Liver (tissue), 9 donors: ENCODE results near the gene MARCHF11. TPM values are rescaled to one million over a fixed set of nuclear protein-coding genes. Genes with fewer than 3 reads are reported as not detected.

ENCODE experiments used
- DNase-seq: peaks from one replicate; pipeline ENCODE4 v3.0.0-alpha.2; 2017; ENCODE audit warnings: low spot score
- H3K27ac ChIP-seq, 2 donors: one replicate each; pipeline ENCODE4 v1.7.0; 2013; ENCODE audit warnings: inconsistent platforms in 2 of 2, low read length in 2 of 2, control low read depth in 1 of 2, low read depth in 1 of 2, mild to moderate bottlenecking in 1 of 2
- H3K27me3 ChIP-seq, 4 donors: one replicate each; pipeline versions ENCODE4 v1.6.1 to v1.7.0; 2013; ENCODE audit warnings: low read length in 3 of 4, inconsistent platforms in 1 of 4, mild to moderate bottlenecking in 1 of 4, moderate library complexity in 1 of 4; ENCODE audit not compliant: control insufficient read depth in 4 of 4, insufficient read depth in 4 of 4
- H3K36me3 ChIP-seq, 4 donors: one replicate each; pipeline versions ENCODE4 v1.6.1 to v1.7.0; 2013; ENCODE audit warnings: low read length in 3 of 4, mild to moderate bottlenecking in 3 of 4, low read depth in 1 of 4, moderate library complexity in 1 of 4; ENCODE audit not compliant: control insufficient read depth in 4 of 4, insufficient read depth in 3 of 4
- H3K4me1 ChIP-seq, 4 donors: one replicate each; pipeline versions ENCODE4 v1.6.1 to v1.7.0; 2013; ENCODE audit warnings: low read length in 3 of 4, mild to moderate bottlenecking in 3 of 4, moderate library complexity in 1 of 4; ENCODE audit not compliant: control insufficient read depth in 4 of 4, insufficient read depth in 4 of 4
- H3K4me3 ChIP-seq, 3 donors: one replicate each; pipeline versions ENCODE4 v1.6.1 to v1.7.0; 2013; ENCODE audit warnings: low read length in 3 of 3, control low read depth in 1 of 3, low read depth in 1 of 3, mild to moderate bottlenecking in 1 of 3
- H3K9ac ChIP-seq, 2 donors: one replicate each; pipeline ENCODE4 v1.7.0; 2013; ENCODE audit warnings: low read length in 2 of 2, mild to moderate bottlenecking in 2 of 2, moderate library complexity in 2 of 2, control low read depth in 1 of 2, low read depth in 1 of 2
- H3K9me3 ChIP-seq, 4 donors: one replicate each; pipeline versions ENCODE4 v1.6.1 to v1.7.0; 2013; ENCODE audit warnings: low read length in 3 of 4; ENCODE audit not compliant: control insufficient read depth in 4 of 4
- FOXA1 ChIP-seq: IDR thresholded peaks from 2 replicates; pipeline ENCODE4 v1.6.1; 2016; ENCODE audit warnings: antibody characterized with exemption
- FOXA2 ChIP-seq: IDR thresholded peaks from 2 replicates; pipeline ENCODE4 v1.6.1; 2016; ENCODE audit warnings: antibody characterized with exemption
- GABPA ChIP-seq, 2 donors: IDR thresholded peaks in 1 of 2; conservative IDR thresholded peaks in 1 of 2; 2 replicates each; pipeline ENCODE4 v1.6.1; 2016; ENCODE audit warnings: antibody characterized with exemption in 2 of 2, mild to moderate bottlenecking in 1 of 2, moderate library complexity in 1 of 2
- HNF4A ChIP-seq, 2 donors: conservative IDR thresholded peaks; 2 replicates each; pipeline ENCODE4 v1.6.1; 2016; ENCODE audit warnings: antibody characterized with exemption in 2 of 2, mild to moderate bottlenecking in 2 of 2
- HNF4G ChIP-seq: IDR thresholded peaks from 2 replicates; pipeline ENCODE4 v1.6.1; 2016; ENCODE audit warnings: antibody characterized with exemption
- JUND ChIP-seq, 2 donors: IDR thresholded peaks; 2 replicates each; pipeline ENCODE4 v1.6.1; 2016; ENCODE audit warnings: antibody characterized with exemption in 2 of 2
- NR2F2 ChIP-seq: IDR thresholded peaks from 2 replicates; pipeline ENCODE4 v1.6.1; 2016; ENCODE audit warnings: antibody characterized with exemption
- RAD21 ChIP-seq, 2 donors: IDR thresholded peaks; 2 replicates each; pipeline ENCODE4 v1.6.1; 2016; ENCODE audit warnings: antibody characterized with exemption in 2 of 2, mild to moderate bottlenecking in 2 of 2
- RXRA ChIP-seq, 2 donors: IDR thresholded peaks; 2 replicates each; pipeline ENCODE4 v1.6.1; 2017 to 2018; ENCODE audit warnings: antibody characterized with exemption in 2 of 2, mild to moderate bottlenecking in 1 of 2
- SP1 ChIP-seq: IDR thresholded peaks from 2 replicates; pipeline ENCODE4 v1.6.1; 2018; ENCODE audit warnings: antibody characterized with exemption, mild to moderate bottlenecking
- TAF1 ChIP-seq: conservative IDR thresholded peaks from 2 replicates; pipeline ENCODE4 v1.6.1; 2016; ENCODE audit warnings: antibody characterized with exemption, mild to moderate bottlenecking
- YY1 ChIP-seq: IDR thresholded peaks from 2 replicates; pipeline ENCODE4 v1.6.1; 2016; ENCODE audit warnings: antibody characterized with exemption, mild to moderate bottlenecking
- WGBS: extraction: QIAGEN DNeasy Blood & Tissue Kit; methylation state at CpG from one replicate; pipeline ENCODE4 v1.1.7; 2013; 5-methylcytosine and 5-hydroxymethylcytosine counted together
- polyA plus RNA-seq, 2 donors: library from polyadenylated mRNA; stranded (reverse) in 1 of 2; unstranded in 1 of 2; fragments of 200-250 nt in 1 of 2; fragments of >200 nt in 1 of 2; fragmentation: Nextera tagmentation in 1 of 2; extraction: Ambion mirVana in 1 of 2; gene quantifications; one replicate each; pipeline versions ENCODE4 v1.2.1 to v1.2.3, GENCODE V29; 2013 to 2015
- total RNA-seq, 2 donors: library from RNA; depleted of rRNA; stranded (reverse); fragments of >200 nt; gene quantifications; one replicate each; pipeline ENCODE4 v1.2.3, GENCODE V29; 2014
- TF ChIP-seq, protein P1 (sequence below): IDR thresholded peaks from 2 replicates; pipeline ENCODE4 v1.6.1; 2016; ENCODE audit warnings: antibody characterized with exemption, mild to moderate bottlenecking
- TF ChIP-seq, protein P2 (sequence below): IDR thresholded peaks from 2 replicates; pipeline ENCODE4 v1.6.1; 2016; ENCODE audit warnings: antibody characterized with exemption
- TF ChIP-seq, protein P3 (sequence below): IDR thresholded peaks from 2 replicates; pipeline ENCODE4 v1.6.1; 2016; ENCODE audit warnings: antibody characterized with exemption
- TF ChIP-seq, protein P4 (sequence below): fragments of 150-350 bp; IDR thresholded peaks from 2 replicates; pipeline ENCODE4 v1.5.1; 2017; ENCODE audit warnings: improper control_type of control experiment, low read depth, low read length; ENCODE audit not compliant: missing input control
- donor health status: healthy.
- donor health status: healthy.
- donor health status: healthy.
- donor health status: healthy.
- donor health status: healthy.

Gene MARCHF11
- total and polyA plus RNA-seq, 4 donors = 0.05 TPM; not detected in 3

DNA sequence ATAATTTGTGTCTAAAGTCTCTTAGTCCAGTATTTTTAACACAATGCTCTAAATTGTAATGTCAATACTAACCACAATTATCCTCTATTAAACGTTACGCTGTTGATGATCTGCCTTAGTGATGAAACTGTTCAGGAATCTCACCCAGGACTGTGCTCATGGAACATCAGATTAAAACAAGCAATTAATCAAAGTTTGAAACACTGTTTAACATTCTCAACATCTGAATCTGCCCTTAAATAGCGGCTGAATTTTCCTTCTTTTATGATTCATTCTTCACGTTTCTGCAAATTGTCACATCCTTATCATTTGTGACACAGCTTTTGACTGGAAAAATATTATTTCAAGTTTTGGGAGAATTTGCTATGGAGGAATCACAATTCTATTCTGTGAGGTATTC lies 113.8 kb downstream of the MARCHF11 start:
- no peaks in the 10 kb centered on the region for H3K9me3 ChIP-seq
- H3K4me3 ChIP-seq = no peak overlapping the region
- H3K4me1 ChIP-seq = no peaks in the 10 kb centered on the region
- TF ChIP-seq HNF4A (conservative IDR thresholded peaks at IDR 0.05) = no peak
- TF ChIP-seq, protein P1, sequence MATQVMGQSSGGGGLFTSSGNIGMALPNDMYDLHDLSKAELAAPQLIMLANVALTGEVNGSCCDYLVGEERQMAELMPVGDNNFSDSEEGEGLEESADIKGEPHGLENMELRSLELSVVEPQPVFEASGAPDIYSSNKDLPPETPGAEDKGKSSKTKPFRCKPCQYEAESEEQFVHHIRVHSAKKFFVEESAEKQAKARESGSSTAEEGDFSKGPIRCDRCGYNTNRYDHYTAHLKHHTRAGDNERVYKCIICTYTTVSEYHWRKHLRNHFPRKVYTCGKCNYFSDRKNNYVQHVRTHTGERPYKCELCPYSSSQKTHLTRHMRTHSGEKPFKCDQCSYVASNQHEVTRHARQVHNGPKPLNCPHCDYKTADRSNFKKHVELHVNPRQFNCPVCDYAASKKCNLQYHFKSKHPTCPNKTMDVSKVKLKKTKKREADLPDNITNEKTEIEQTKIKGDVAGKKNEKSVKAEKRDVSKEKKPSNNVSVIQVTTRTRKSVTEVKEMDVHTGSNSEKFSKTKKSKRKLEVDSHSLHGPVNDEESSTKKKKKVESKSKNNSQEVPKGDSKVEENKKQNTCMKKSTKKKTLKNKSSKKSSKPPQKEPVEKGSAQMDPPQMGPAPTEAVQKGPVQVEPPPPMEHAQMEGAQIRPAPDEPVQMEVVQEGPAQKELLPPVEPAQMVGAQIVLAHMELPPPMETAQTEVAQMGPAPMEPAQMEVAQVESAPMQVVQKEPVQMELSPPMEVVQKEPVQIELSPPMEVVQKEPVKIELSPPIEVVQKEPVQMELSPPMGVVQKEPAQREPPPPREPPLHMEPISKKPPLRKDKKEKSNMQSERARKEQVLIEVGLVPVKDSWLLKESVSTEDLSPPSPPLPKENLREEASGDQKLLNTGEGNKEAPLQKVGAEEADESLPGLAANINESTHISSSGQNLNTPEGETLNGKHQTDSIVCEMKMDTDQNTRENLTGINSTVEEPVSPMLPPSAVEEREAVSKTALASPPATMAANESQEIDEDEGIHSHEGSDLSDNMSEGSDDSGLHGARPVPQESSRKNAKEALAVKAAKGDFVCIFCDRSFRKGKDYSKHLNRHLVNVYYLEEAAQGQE = no peak
- no peak for TF ChIP-seq NR2F2
- TF ChIP-seq, protein P2, sequence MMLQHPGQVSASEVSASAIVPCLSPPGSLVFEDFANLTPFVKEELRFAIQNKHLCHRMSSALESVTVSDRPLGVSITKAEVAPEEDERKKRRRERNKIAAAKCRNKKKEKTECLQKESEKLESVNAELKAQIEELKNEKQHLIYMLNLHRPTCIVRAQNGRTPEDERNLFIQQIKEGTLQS = no peak
- TF ChIP-seq, protein P3, sequence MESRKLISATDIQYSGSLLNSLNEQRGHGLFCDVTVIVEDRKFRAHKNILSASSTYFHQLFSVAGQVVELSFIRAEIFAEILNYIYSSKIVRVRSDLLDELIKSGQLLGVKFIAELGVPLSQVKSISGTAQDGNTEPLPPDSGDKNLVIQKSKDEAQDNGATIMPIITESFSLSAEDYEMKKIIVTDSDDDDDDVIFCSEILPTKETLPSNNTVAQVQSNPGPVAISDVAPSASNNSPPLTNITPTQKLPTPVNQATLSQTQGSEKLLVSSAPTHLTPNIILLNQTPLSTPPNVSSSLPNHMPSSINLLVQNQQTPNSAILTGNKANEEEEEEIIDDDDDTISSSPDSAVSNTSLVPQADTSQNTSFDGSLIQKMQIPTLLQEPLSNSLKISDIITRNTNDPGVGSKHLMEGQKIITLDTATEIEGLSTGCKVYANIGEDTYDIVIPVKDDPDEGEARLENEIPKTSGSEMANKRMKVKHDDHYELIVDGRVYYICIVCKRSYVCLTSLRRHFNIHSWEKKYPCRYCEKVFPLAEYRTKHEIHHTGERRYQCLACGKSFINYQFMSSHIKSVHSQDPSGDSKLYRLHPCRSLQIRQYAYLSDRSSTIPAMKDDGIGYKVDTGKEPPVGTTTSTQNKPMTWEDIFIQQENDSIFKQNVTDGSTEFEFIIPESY = no peak
- TF ChIP-seq TAF1 = no peak
- TF ChIP-seq GABPA (IDR thresholded peaks at IDR 0.05 in 1 of 2, conservative IDR thresholded peaks at IDR 0.05 in 1 of 2) = no peak
- TF ChIP-seq FOXA1 = no peak
- TF ChIP-seq, protein P4, sequence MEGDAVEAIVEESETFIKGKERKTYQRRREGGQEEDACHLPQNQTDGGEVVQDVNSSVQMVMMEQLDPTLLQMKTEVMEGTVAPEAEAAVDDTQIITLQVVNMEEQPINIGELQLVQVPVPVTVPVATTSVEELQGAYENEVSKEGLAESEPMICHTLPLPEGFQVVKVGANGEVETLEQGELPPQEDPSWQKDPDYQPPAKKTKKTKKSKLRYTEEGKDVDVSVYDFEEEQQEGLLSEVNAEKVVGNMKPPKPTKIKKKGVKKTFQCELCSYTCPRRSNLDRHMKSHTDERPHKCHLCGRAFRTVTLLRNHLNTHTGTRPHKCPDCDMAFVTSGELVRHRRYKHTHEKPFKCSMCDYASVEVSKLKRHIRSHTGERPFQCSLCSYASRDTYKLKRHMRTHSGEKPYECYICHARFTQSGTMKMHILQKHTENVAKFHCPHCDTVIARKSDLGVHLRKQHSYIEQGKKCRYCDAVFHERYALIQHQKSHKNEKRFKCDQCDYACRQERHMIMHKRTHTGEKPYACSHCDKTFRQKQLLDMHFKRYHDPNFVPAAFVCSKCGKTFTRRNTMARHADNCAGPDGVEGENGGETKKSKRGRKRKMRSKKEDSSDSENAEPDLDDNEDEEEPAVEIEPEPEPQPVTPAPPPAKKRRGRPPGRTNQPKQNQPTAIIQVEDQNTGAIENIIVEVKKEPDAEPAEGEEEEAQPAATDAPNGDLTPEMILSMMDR = no peak
- DNase-seq = no peak
- no peak overlapping the region for H3K27ac ChIP-seq
- no peak overlapping the region for H3K9ac ChIP-seq
- no peaks in the 10 kb centered on the region for H3K36me3 ChIP-seq
- 68% methylated on average over 4 of the region's 4 CpGs for WGBS
- H3K27me3 ChIP-seq = peaks cover 0 to 4% (median 0%) of the 10 kb centered on the region in 4 donors

DNA sequence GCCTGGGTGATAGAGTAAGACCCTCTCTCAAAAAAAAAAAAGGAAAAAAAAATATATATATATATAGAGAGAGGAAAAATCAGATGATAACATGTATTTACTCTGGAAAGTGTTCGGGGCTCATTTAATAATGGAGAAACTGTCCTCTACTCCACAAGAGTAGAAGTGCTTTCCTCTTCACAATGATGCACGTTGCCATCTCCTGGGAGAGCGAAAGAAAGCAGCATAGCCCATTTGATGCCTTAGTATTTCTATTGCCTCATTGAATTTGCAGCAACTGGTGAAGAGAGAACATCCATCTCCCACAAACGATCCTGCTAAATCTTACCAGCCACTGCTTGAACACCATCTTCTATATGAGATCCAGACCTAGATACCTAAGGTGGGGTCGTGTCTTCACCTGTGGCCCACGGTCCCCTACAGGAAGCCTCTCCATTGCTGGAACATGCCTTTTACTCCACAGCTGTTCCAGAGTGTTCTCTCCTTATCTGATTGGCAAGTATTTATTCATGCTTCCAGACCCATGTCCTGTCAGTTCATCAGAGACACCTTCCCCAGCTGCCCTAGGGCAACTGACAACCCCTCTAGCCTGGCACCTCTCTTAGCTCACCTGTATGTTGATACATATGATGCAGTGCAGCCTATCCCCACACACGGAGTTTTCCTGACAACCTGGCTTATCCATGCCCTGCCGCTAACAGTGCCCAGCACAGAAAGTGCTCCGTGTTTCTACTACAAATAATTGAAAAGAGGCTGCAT lies 115.3 kb downstream of the MARCHF11 start:
- WGBS = 68% methylated on average over 9 of the region's 9 CpGs

More for the DNA sequence above, 115.3 kb downstream of the MARCHF11 start:
- TF ChIP-seq JUND (IDR thresholded peaks at IDR 0.05) (no peak), FOXA2 (no peak), HNF4A (conservative IDR thresholded peaks at IDR 0.05) (no peak), YY1 (no peak), RAD21 (IDR thresholded peaks at IDR 0.05) (no peak), HNF4G (no peak), TAF1 (no peak), FOXA1 (no peak), SP1 (no peak), RXRA (IDR thresholded peaks at IDR 0.05) (no peak)
- TF ChIP-seq, protein P2 = no peak
- TF ChIP-seq, protein P1 = no peak
- no peak for DNase-seq
- Histone ChIP-seq H3K4me1 (no peaks in the 10 kb centered on the region), H3K9ac (no peak overlapping the region), H3K4me3 (no peak overlapping the region), H3K9me3 (no peaks in the 10 kb centered on the region), H3K27ac (no peak overlapping the region), H3K36me3 (no peaks in the 10 kb centered on the region), H3K27me3 (peaks cover 0 to 5% (median 0%) of the 10 kb centered on the region in 4 donors)
